Stimulated activated CD4-positive, alpha-beta T cell treated with anti-CD3 and anti-CD28 coated beads, Interleukin-12 subunit alpha, Interleukin-12 subunit beta, amount 100 ng/mL, for 48 hours (primary cell): ENCODE results near the gene TNS1.

Source experiments
- DNase-seq, 3 donors: peaks; one replicate each; pipeline ENCODE4 v3.0.0-alpha.2; 2020; ENCODE audit warnings: low read depth in 2 of 3, low spot score in 1 of 3

The TNS1 gene

GRCh38 chr2:217914078-217914477 lies 88.7 kb downstream of the TNS1 start:
- no peak for DNase-seq

DNA sequence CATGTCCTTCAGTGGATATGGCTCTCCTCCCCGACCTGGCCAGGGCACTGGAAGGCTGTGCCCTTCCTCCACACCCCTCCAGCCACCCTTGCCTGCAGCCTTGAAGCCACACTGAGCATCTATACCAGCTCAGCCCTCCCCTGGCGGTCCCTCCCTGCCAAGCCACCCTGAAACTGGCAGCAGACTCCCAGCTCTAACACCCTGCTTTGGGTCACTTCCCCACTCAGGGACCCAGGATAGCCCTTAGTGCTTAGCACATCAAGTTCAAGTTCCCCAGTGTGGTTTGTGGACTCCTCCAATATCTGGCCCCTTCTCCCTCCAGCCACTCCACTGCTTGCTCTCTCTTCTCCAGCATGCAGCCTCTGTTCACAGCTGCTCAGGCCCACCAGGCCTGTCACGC lies 89.4 kb downstream of the TNS1 start:
- DNase-seq: no peak

- no peak for DNase-seq
These were observed 90.4 kb downstream of the TNS1 start for GRCh38 chr2:217912098-217913024.

DNA sequence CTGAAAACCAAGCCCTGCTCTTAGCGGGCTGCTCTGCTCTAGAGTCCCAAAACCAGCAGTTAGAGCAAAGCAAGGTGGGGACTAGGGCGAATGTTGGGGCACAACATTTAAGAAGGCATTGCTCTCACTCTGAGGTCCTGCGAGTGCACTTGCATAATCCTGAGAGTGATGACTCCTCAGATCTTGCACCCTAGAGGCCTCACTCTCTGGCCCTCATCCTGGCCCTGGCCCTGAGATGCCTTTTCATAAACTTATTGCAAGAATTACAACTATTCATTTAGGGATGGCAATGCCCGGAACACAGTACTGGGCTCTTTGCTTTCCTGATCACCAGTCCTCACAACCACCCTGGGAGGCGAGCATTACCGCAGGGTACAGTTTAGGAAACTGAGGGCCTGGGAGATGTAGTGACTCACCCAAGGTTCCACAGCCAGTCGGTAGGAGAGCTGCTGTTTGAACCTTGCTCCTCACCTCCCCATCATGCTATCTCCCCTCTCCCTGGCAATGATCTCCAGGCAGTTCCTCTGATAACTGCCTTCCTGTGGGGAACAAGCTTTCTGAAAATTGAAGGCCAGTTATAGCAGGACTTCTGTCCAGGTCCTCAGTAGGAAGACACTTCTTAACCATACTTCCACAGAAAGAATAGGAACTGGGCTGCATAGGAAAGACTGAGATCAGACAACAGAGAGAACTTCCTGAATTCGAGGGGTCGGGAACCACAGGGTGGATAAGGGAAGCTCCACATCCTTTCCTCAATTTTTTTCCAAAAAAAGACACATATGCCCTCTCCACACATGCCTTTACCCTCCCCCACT lies 91.3 kb downstream of the TNS1 start:
- DNase-seq: no peak

GRCh38 chr2:217910875-217911212 lies 92.0 kb downstream of the TNS1 start:
- DNase-seq: no peak

DNA sequence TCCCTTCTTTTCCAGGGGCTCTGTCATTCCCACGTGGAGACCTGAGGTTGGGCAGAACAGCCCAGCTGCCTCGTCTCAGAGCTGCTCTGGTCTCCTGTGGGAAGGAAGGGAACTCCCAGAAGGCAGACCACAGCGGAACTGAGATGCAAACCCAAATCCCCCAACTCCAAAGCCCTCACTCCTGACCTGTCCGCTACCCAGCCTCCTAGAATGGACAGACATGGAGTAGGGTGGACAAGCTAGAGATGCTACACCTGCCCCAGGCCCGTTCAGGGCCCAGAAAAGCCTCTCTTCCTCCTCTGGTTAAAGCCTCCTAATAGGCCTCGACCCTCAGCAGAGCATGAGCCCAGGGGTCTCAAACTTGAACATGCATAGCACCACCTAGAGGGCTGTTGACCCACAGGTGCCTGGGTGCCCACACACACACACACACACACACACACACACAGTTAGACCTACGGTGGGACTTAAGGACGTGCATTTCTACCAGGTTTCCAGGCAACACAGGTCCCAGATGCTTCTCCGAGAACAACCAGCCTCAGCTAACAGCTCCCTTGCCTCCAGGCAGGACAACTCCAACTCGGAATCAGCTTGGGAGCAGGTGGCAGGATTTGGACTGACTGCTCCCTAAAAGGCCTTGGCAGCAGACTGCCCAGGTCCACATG lies 93.5 kb downstream of the TNS1 start:
- no peak for DNase-seq

DNA sequence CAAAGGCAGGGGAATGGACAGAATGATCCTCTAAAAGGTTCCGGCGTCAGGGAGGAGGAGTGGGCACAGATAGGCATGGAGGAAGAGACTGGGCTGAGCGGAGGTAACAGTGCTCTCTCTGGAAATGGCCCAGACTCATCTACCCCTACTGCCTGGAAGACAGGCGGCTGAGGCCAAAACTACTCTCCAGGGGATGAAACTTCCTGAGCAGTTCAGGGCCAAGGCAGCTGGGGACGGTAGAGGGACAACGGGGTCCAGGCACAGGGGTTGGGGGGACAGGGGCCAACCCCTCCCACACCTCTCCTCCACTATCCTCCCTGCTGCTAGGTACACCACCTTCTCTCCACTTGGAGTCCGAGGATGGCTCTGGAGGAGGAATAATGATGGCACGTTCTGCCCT lies 94.3 kb downstream of the TNS1 start:
- DNase-seq: no peak

DNA sequence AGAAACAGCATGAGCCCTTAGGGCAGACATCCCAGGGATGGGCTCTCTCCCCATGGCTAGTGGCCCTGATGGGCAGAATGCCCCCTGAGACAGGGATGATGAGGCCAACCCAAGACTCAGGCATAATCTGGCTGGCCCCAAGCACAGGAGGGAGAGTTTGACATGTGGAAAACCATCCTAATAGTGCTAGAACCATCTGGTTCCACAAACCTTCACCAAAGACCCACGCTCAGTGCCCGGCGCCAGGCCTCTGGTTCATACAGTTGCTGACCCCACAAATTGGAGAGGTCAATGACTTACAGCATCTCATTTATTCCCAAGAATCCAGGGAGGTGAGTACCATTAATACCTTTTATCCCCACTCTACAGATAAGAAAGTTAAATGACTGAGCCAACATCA lies 95.5 kb downstream of the TNS1 start:
- DNase-seq: no peak

DNA sequence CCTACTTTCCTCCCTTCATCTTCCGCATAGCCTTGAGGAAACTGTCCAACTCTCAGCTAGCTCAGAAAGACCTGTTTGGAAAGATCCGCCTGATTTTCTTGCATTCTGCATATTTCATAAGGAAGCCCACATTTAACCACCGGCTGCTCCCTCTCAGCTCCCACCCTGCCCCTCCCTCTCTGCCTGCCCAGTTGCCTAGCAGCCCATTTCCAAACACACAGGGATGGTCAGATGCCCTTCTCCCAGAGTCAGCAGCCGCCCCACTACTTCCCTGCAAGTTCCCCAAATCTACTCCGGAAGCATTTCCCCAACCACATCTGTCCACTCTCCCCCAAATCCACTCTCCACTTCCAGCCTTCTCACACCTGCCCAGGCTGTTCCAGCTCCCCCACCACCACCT lies 96.0 kb downstream of the TNS1 start:
- no peak for DNase-seq

DNA sequence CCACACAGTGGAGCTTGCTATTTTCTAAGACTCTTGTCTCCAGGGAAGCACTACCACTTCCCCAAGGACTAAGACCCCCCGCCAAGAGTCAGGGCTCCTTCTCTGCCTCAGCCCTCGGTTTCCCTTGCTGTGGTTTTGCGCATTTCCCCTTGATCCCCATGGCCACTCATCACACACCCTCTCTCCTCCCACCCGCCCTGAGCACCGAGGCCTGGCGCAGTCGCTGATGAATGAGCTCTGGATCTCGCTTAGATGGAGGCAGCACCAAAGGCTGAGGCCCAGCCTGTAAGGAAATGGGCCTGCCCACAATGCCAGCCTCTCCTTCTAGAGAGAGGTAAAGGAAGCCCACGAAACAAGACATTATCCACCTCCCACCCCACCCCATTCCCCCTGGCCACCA lies 96.9 kb downstream of the TNS1 start:
- DNase-seq: no peak

DNA sequence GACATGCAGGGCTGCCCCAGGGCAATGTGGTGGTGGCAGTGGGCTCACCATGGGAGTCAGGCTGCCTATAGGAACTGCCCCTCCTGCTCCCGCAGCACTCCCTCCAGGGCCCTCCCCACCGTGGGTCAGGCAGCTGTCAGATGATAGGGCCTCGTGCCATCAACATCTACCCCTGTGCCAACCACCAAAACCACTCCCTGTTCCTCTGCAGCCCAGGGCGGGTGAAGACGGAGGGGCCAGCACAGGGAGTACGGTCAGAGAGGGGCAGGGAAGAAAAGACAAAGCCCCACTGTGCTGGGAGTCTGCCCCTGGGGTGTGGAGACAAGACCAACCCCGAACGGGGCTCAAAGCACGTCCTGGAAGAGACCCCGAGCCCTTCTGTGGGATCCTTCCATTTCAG lies 97.4 kb downstream of the TNS1 start:
- DNase-seq: no peak

GRCh38 chr2:217904614-217904965 lies 98.2 kb downstream of the TNS1 start:
- no peak for DNase-seq

GRCh38 chr2:217903859-217904613 lies 98.8 kb downstream of the TNS1 start:
- DNase-seq: no peak

DNA sequence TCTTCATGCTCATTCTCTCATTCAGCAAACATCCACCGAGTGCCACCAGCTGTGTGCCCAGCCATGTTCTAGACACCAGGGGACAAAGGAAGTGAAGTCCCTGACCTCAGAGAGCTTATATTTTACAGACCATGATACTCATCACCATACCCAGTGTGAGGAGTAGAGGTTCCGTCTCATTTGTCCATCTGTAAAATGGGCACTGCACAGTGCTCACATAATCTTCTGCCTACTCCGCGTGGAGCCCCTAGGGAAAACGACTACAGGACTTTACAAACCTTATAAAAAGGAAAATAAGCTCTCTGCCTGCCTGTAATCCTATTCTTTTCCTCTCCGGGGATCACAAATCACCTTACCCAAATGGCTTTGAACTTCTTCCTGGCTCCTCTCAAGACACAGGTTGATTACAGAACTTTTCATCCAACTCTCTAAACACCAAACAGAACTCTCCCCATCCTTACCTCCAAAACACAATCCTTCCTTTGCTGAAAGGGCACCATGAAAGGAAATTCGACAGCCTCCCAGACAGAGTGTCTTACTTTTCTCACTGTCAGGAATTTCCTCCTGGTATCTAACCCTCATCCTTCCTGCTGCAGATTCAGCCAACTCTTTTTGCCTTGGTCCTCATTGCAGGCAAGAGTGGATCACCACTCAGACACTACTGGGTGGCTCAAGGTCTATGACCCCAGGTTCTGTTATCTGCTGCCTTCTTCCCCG lies 99.5 kb downstream of the TNS1 start:
- no peak for DNase-seq

GRCh38 chr2:217902379-217903141 lies 100.2 kb downstream of the TNS1 start:
- DNase-seq: no peak

- DNase-seq: no peak
These were observed 100.9 kb downstream of the TNS1 start for GRCh38 chr2:217901835-217902378.

DNA sequence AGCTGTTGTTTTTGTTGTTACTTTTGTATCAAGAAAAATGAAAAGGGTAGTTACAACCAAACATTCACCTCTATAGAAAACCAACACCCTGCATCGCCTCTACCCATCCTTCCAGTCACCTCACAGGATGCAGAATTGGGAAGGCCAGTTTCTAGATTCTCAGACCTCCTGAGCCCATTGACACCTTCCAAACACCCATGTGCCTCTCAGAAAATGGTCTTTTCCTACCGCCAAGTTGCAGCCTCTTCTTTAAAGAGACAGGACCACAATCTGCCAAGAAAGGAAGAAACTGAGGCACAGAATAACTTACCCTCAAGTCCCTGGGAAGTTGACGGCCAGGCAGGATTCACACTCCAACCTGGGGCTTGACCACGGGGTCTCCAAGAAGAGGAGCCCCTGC lies 101.4 kb downstream of the TNS1 start:
- DNase-seq: no peak

GRCh38 chr2:217900780-217901360 lies 101.9 kb downstream of the TNS1 start:
- DNase-seq: no peak
